Measurements from ENCODE around the gene P2RX2. TPM values are rescaled to one million over a fixed set of nuclear protein-coding genes. Genes with fewer than 3 reads are reported as not detected.

Gene P2RX2
- total and polyA plus RNA-seq, 12 donors = not detected

GRCh38 chr12:132592282-132592970, 26.1 kb upstream of the P2RX2 start:
- ATAC-seq = no peak
- no peak overlapping the region for H3K4me3 ChIP-seq
- peaks cover 0 to 16% (median 0%) of the 10 kb centered on the region in 9 donors for H3K4me1 ChIP-seq
- peaks cover 0 to 18% (median 0%) of the 10 kb centered on the region in 7 donors for H3K27me3 ChIP-seq
- no peaks in the 10 kb centered on the region for H3K36me3 ChIP-seq
- TF ChIP-seq, protein P1, sequence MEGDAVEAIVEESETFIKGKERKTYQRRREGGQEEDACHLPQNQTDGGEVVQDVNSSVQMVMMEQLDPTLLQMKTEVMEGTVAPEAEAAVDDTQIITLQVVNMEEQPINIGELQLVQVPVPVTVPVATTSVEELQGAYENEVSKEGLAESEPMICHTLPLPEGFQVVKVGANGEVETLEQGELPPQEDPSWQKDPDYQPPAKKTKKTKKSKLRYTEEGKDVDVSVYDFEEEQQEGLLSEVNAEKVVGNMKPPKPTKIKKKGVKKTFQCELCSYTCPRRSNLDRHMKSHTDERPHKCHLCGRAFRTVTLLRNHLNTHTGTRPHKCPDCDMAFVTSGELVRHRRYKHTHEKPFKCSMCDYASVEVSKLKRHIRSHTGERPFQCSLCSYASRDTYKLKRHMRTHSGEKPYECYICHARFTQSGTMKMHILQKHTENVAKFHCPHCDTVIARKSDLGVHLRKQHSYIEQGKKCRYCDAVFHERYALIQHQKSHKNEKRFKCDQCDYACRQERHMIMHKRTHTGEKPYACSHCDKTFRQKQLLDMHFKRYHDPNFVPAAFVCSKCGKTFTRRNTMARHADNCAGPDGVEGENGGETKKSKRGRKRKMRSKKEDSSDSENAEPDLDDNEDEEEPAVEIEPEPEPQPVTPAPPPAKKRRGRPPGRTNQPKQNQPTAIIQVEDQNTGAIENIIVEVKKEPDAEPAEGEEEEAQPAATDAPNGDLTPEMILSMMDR (IDR thresholded peaks at IDR 0.05) = no peak
- no peak for DNase-seq
- WGBS, 2 donors = 82 to 85% methylated on average over 38 of the region's 38 CpGs
- H3K9me3 ChIP-seq = peaks cover 0 to 3% (median 0%) of the 10 kb centered on the region in 11 donors
- intact Hi-C loops (cut with DNase I) = loop anchor here in 1 of 10 donors (10.0 kb wide), 1 partner anchor 108 kb away; no protein-coding TSS in a partner anchor
- no peak overlapping the region for H3K27ac ChIP-seq

DNA sequence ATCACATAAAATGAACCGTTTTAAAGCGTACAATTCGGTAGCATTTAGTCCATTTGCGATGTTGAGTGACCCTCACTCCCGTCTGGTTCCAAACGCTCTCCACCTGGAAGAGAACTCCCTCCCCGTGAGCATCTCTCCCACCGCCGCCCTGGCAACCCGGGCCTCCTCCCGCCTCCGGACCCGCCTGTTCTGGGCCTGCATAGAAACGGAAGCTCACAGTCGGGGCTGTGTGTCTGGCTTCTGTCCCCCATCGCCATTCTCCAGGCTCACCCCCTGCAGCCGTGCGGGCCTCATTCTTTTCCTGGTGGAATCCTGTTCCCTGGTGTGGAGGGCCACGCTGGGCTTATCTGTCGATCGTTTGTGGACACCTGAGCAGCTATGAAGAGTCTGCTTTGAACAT, 25.5 kb upstream of the P2RX2 start:
- peaks cover 0 to 19% (median 0%) of the 10 kb centered on the region in 9 donors for H3K4me1 ChIP-seq
- WGBS, 2 donors = 79 to 81% methylated on average over 21 of the region's 21 CpGs
- TF ChIP-seq, protein P1 (IDR thresholded peaks at IDR 0.05) = no peak
- peaks cover 0 to 18% (median 0%) of the 10 kb centered on the region in 7 donors for H3K27me3 ChIP-seq
- H3K9me3 ChIP-seq = peaks cover 0 to 3% (median 0%) of the 10 kb centered on the region in 11 donors
- ATAC-seq (no peak), DNase-seq (no peak)
- no peaks in the 10 kb centered on the region for H3K36me3 ChIP-seq
- intact Hi-C loops (cut with DNase I) = loop anchor here in 1 of 10 donors (10.0 kb wide), 1 partner anchor 108 kb away; no protein-coding TSS in a partner anchor
- no peak overlapping the region for H3K4me3 ChIP-seq
- no peak overlapping the region for H3K27ac ChIP-seq

DNA sequence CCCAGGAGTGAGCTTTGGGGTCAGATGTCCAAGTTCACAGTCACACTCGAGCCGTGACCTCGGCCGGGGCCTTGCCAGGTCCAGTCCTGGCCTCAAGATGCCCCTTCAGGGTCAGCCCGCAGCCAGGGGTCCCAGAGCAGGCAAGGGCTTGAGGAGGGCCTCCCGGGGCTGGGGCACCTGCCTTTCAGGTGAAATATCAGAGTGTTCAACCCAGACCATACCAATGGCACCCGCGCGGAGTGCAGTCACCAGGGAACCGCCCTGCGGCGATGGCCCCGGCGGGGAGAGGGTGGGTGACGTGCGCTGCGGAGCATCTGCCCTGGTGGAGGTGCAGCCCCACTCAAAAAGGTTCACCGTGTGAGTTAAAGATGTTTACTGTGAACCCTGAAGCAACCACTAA, 25.1 kb upstream of the P2RX2 start:
- 73 to 86% methylated on average over 18 of the region's 18 CpGs for WGBS, 2 donors
- intact Hi-C loops (cut with DNase I) = loop anchor here in 1 of 10 donors (10.0 kb wide), 1 partner anchor 109 kb away; no protein-coding TSS in a partner anchor
- no peak overlapping the region for H3K27ac ChIP-seq

DNA sequence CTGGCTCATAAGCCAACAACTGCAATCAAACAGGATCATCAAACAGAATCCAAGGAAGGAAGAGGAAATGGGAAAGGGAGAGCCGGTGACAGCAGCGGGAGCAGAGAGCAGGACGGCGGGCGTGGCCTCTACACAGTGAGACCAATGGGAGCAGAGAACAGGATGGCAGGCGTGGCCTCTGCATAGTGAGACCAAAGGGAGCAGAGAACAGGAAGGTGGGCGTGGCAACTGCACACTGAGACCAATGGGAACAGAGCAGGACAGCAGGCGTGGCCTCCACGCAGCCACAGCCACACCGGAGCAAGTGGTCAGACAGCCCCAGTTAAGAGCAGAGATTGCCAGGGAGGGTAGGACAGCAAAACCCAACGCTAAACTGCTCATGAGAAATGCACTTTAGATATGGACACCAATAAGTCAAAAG, 24.6 kb upstream of the P2RX2 start:
- Histone ChIP-seq H3K9me3 (peaks cover 0 to 2% (median 0%) of the 10 kb centered on the region in 11 donors), H3K36me3 (no peaks in the 10 kb centered on the region), H3K4me1 (peaks cover 0 to 23% (median 4%) of the 10 kb centered on the region in 9 donors), H3K27ac (no peak overlapping the region), H3K4me3 (peak overlapping the region in 4 of 10 donors; percentile 2 to 47 (median 24)), H3K27me3 (peaks cover 0 to 18% (median 0%) of the 10 kb centered on the region in 7 donors)
- DNase-seq (peak; percentile 91), ATAC-seq (peak; percentile 94 to 99 (median 98))
- 15 to 23% methylated on average over 11 of the region's 11 CpGs for WGBS, 2 donors
- intact Hi-C loops (cut with DNase I) = loop anchor here in 1 of 10 donors (10.0 kb wide), 1 partner anchor 109 kb away; no protein-coding TSS in a partner anchor
- TF ChIP-seq, protein P1 (IDR thresholded peaks at IDR 0.05) = no peak

More for the DNA sequence above, 25.1 kb upstream of the P2RX2 start:
- Histone ChIP-seq H3K36me3 (no peaks in the 10 kb centered on the region), H3K4me3 (peak overlapping the region in 4 of 10 donors; percentile 2 to 47 (median 24)), H3K4me1 (peaks cover 0 to 19% (median under 1%) of the 10 kb centered on the region in 9 donors), H3K27me3 (peaks cover 0 to 18% (median 0%) of the 10 kb centered on the region in 7 donors), H3K9me3 (peaks cover 0 to 3% (median 0%) of the 10 kb centered on the region in 11 donors)
- DNase-seq (peak in 1 of 2 donors; percentile 23), ATAC-seq (peak in 2 of 8 donors; percentile 7 to 29)
- TF ChIP-seq, protein P1 (IDR thresholded peaks at IDR 0.05) = no peak
